HG03025 (cell line): Measurements from ENCODE around the gene ROMO1.
A peak's percentile ranks its signal among the peaks of the same experiment; 100 is the strongest.

Experiments used
- ATAC-seq: cut with Tn5 transposase; IDR thresholded peaks from one replicate; pipeline ENCODE4 v1.9.1; 2021; ENCODE audit warnings: mild to moderate bottlenecking, moderate library complexity; ENCODE audit not compliant: unreplicated experiment, low FRiP score

ROMO1 gene

GRCh38 chr20:35699127-35699956 lies at the start of gene ROMO1, which contains the start of gene NFS1:
ROMO1 (plus strand) TSS chr20:35699405; CDS start chr20:35699633, 228 bp downstream.
NFS1 (minus strand) TSS chr20:35699352; CDS start chr20:35699288, 64 bp downstream.
- ATAC-seq, result peak; percentile 53

- ATAC-seq, result no peak
These were observed 48.6 kb upstream of the ROMO1 start for GRCh38 chr20:35650632-35651031.

- ATAC-seq, result no peak
These were observed 47.2 kb upstream of the ROMO1 start for GRCh38 chr20:35651958-35652357.

GRCh38 chr20:35652641-35653429 lies 46.4 kb upstream of the ROMO1 start:
- ATAC-seq, result no peak

GRCh38 chr20:35653430-35653734 lies 45.8 kb upstream of the ROMO1 start:
- ATAC-seq, result no peak

- no peak for ATAC-seq
These were observed 45.3 kb upstream of the ROMO1 start for GRCh38 chr20:35653893-35654292.

- ATAC-seq, result no peak
These were observed 44.8 kb upstream of the ROMO1 start for GRCh38 chr20:35654415-35654814.

- no peak for ATAC-seq
These were observed 41.9 kb upstream of the ROMO1 start for GRCh38 chr20:35657271-35657670.

GRCh38 chr20:35660122-35660937 lies 38.9 kb upstream of the ROMO1 start:
- ATAC-seq, result no peak

- ATAC-seq, result no peak
These were observed 38.2 kb upstream of the ROMO1 start for GRCh38 chr20:35661053-35661452.

GRCh38 chr20:35661908-35662307 lies 37.3 kb upstream of the ROMO1 start:
- no peak for ATAC-seq

- no peak for ATAC-seq
These were observed 36.7 kb upstream of the ROMO1 start for GRCh38 chr20:35662551-35662950.

- ATAC-seq, result peak; percentile 27
These were observed 35.4 kb upstream of the ROMO1 start for GRCh38 chr20:35663516-35664465.

GRCh38 chr20:35664466-35665206 lies 34.6 kb upstream of the ROMO1 start, which contains the start of the genes CPNE1 and RBM12:
CPNE1 (minus strand) TSS chr20:35664900; CDS start chr20:35632923, 31,977 bp downstream.
RBM12 (minus strand) TSS chr20:35664900; CDS start chr20:35655322, 9,578 bp downstream.
- peak; percentile 72 for ATAC-seq

GRCh38 chr20:35665949-35666288 lies 33.3 kb upstream of the ROMO1 start:
- no peak for ATAC-seq

GRCh38 chr20:35669221-35669620 lies 30.0 kb upstream of the ROMO1 start:
- ATAC-seq, result no peak

- ATAC-seq, result no peak
These were observed 29.5 kb upstream of the ROMO1 start for GRCh38 chr20:35669681-35670080.

GRCh38 chr20:35673884-35674283 lies 25.3 kb upstream of the ROMO1 start:
- ATAC-seq, result no peak

GRCh38 chr20:35674921-35675320 lies 24.3 kb upstream of the ROMO1 start:
- ATAC-seq, result no peak
